K562 (cell line): ENCODE measurements around the gene CEMP1. TPM values are rescaled to one million over a fixed set of nuclear protein-coding genes. Genes with fewer than 3 reads are reported as not detected.
A peak's percentile ranks its signal among the peaks of the same experiment; 100 is the strongest.

Experiments
- CCNT2 ChIP-seq: IDR thresholded peaks from 2 replicates; pipeline ENCODE4 v1.6.1; 2011; ENCODE audit warnings: borderline replicate concordance, low read depth, mild to moderate bottlenecking, moderate library complexity, mixed read lengths, low read length; ENCODE audit not compliant: insufficient read length; ENCODE audit errors: extremely low read depth
- CLOCK ChIP-seq: fragments of 250-450 bp; sonication (Bioruptor Pico); IDR thresholded peaks from 2 replicates; pipeline ENCODE4 v1.4.0; 2020; ENCODE audit warnings: mild to moderate bottlenecking, moderate library complexity, borderline replicate concordance
- CTCFL ChIP-seq: IDR thresholded peaks from 2 replicates; pipeline ENCODE4 v1.6.1; 2011; ENCODE audit warnings: borderline replicate concordance, low read depth, mild to moderate bottlenecking, moderate library complexity, low read length; ENCODE audit not compliant: insufficient read depth, poor library complexity, severe bottlenecking
- GABPB1 ChIP-seq: sonication (generic); formaldehyde crosslinking; IDR thresholded peaks from 2 replicates; pipeline ENCODE4 v1.8.0; 2022; ENCODE audit warnings: mild to moderate bottlenecking, missing genetic modification reagents
- MNT ChIP-seq, 2 experiments: fragments of 450-650 bp; conservative IDR thresholded peaks; 2 replicates each; pipeline ENCODE4 v1.6.1; 2017; ENCODE audit warnings: mild to moderate bottlenecking in 2 of 2, moderate library complexity in 2 of 2
- STAT5A ChIP-seq: IDR thresholded peaks from 2 replicates; pipeline ENCODE4 v1.6.1; 2012; ENCODE audit warnings: low read length, inconsistent platforms, borderline replicate concordance
- TEAD4 ChIP-seq, 2 experiments: sonication (generic) in 1 of 2; formaldehyde crosslinking in 1 of 2; IDR thresholded peaks; 2 replicates each; pipeline versions ENCODE4 v1.6.1 to v1.8.0; 2012 to 2022; ENCODE audit warnings: borderline replicate concordance in 1 of 2, inconsistent platforms in 1 of 2, low read length in 1 of 2, mild to moderate bottlenecking in 1 of 2, missing genetic modification reagents in 1 of 2
- WHSC1 ChIP-seq: IDR thresholded peaks from one replicate; pipeline ENCODE4 v1.6.1; 2012; ENCODE audit warnings: low read length, control low read depth, inconsistent platforms
- XRCC5 ChIP-seq: fragments of 200-400 bp; formaldehyde crosslinking; IDR thresholded peaks from 2 replicates; pipeline ENCODE4 v1.6.1; 2017; ENCODE audit warnings: low read depth, mild to moderate bottlenecking, low read length
- ZBTB34 ChIP-seq: fragments of 250-450 bp; sonication (Bioruptor Pico); IDR thresholded peaks from 2 replicates; pipeline ENCODE4 v1.8.0; 2021; ENCODE audit warnings: mild to moderate bottlenecking, moderate library complexity
- ZMIZ1 ChIP-seq, 2 experiments: fragments of 150-350 bp in 1 of 2; IDR thresholded peaks; 2 replicates each; pipeline ENCODE4 v1.6.1; 2012 to 2016; ENCODE audit warnings: low read depth in 2 of 2, low read length in 2 of 2, mild to moderate bottlenecking in 1 of 2, moderate library complexity in 1 of 2
- polyA plus RNA-seq, 8 experiments: library from polyadenylated mRNA; depleted of rRNA in 4 of 8; stranded (reverse) in 5 of 8; unstranded in 3 of 8; fragments of >200 nt; fragmentation: Nextera tagmentation in 2 of 8; fragmentation: Illumina TruSeq in 1 of 8; extraction: Ambion mirVana in 2 of 8; extraction: Trizol in 1 of 8; gene quantifications; 2 replicates each; pipeline versions ENCODE4 v1.2.1 to v1.2.3, GENCODE V29; 2011 to 2014; ENCODE audit warnings: inconsistent platforms in 1 of 8, missing spikeins in 1 of 8
- total RNA-seq, 7 experiments: library from RNA; depleted of rRNA in 6 of 7; stranded (reverse); fragments of >200 nt in 6 of 7; fragmentation: Illumina TruSeq in 2 of 7; extraction: Trizol in 2 of 7; gene quantifications; 2 replicates each; pipeline versions ENCODE4 v1.2.1 to v1.2.3, GENCODE V29; 2011 to 2021; ENCODE audit warnings: low replicate concordance in 1 of 7
- TF ChIP-seq, protein P1 (sequence below): sonication (generic); formaldehyde crosslinking; IDR thresholded peaks from 2 replicates; pipeline ENCODE4 v1.9.0; 2022; ENCODE audit warnings: mild to moderate bottlenecking, missing genetic modification reagents

CEMP1 gene
- total and polyA plus RNA-seq, 9 of the 15 experiments (the other 6 are each of a cell fraction or from before 2014, with no cell fraction given) = 0.05 to 0.45 TPM; not detected in 7

DNA sequence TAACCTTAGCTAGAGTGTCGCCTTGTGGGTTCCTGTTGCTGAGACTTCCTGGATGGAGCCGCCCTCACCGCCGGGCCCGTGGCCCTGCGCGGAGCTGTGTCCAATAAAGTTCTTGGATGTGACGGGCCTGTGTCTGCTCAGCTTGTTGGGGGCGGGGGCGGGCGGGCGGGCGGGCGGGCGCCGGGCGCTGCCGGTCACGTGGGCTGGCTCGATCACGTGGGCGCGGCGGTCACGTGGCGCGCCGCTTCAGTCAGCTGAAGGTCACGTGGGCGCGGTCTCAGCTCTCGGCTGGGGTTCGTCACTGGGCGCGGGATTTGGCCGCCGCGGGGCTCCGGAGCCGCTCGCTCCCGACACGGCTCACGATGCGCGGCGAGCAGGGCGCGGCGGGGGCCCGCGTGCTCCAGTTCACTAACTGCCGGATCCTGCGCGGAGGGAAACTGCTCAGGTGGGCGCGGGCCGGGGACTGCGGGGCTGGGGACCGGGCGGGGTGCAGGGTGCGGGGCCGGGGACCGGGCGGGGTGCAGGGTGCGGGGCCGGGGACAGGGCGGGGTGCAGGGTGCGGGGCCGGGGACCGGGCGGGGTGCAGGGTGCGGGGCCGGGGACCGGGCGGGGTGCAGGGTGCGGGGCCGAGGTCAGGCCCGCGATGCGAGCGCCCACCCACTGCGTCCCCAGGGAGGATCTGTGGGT lies 11.0 kb downstream of the CEMP1 start, which contains the start of gene AMDHD2 (continued):
- peak; percentile 78 to 92 for TF ChIP-seq MNT (conservative IDR thresholded peaks at IDR 0.05)
- peak; percentile 88 for TF ChIP-seq CLOCK (CRISPR knock-in tag)
- no peak for TF ChIP-seq WHSC1
- TF ChIP-seq CCNT2 = peak; percentile 96
- TF ChIP-seq STAT5A = peak; percentile 23; the same call in 1 of the 2 replicates
- TF ChIP-seq, protein P1, sequence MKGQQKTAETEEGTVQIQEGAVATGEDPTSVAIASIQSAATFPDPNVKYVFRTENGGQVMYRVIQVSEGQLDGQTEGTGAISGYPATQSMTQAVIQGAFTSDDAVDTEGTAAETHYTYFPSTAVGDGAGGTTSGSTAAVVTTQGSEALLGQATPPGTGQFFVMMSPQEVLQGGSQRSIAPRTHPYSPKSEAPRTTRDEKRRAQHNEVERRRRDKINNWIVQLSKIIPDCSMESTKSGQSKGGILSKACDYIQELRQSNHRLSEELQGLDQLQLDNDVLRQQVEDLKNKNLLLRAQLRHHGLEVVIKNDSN (CRISPR knock-in tag) = peak; percentile 95
- TF ChIP-seq ZMIZ1 (IDR thresholded peaks at IDR 0.05; ENCODE audit: low read depth in 2 of 2, low read length in 2 of 2) = peak in 1 of 2 experiments; percentile 58; a peak in 1 of 4 replicates
- no peak for TF ChIP-seq ZBTB34 (CRISPR knock-in tag)
- TF ChIP-seq XRCC5 = no peak
- TF ChIP-seq TEAD4 (IDR thresholded peaks at IDR 0.05; ENCODE audit: low read length) = peak; percentile 26; the same call in 1 of the 2 replicates
- no peak for TF ChIP-seq TEAD4 (CRISPR knock-in tag; IDR thresholded peaks at IDR 0.05; ENCODE audit: borderline replicate concordance)
- 0 out of 2 replicates have a peak, but pooled peaks have one; percentile 38 for TF ChIP-seq GABPB1 (CRISPR knock-in tag)
- peak; percentile 61 for TF ChIP-seq CTCFL
